ENCODE data around the gene POU3F2.

POU3F2 gene

DNA sequence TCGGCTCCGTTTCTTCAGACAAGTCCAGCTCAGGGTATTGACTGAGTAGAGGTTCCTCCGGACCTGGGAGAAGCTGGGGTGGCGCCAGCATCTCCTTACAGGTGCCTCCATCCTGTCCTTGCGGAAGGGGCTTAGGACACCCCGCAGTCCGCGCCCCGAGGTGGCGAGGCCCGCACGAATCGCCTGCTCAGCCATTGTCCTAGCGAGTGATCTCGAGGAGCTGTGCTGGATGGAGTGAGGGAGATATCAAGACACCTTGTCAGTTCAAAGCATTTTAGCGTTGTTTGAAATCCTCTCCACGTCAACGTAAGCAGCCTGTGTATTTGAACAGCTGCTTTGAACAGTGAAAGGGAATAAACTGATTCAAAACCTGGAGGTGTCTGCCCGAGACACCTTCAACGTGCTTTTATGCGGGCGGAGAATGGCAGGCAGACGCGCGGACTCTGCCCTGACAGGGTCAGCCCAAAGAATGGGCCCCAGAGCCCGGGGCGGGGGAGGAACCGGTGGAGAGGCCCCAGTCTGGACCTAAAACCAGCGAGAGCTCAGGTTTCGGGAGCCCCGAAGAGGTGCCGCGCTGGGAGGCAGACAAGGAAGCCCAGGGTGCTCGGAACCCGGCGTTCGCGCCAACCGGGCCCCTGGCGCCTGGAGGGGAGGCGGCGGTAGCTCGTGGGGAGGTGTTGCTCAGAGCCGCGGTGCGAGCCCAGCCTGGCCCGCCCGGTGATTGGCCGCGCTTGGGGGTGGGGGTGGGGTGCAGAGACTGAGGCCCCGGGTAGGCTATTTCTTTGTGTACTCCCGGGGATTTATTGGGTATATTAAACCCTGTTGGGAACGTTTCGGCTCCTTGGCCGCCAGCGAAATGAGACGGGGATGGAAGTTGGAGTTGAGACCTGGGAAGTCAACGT lies 3.1 kb upstream of the POU3F2 start:
- peak; percentile 62 to 85 (median 83) for DNase-seq

DNA sequence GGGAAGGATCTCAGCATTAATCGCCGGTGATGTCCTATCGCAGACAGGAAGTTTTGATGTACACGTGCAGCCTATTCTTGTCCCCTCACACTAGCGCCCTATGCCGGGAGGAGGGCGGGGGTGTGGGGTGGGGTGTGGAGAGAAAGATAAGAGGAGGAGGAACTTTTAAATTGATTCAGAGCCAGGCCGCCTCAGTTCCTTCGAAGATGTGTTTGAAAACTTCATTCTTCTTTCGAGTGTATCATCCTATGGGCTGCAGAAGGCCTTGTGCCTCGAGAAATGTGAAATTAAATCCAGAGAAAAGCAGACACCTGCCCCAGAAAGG lies 2.5 kb upstream of the POU3F2 start:
- DNase-seq: no peak

DNA sequence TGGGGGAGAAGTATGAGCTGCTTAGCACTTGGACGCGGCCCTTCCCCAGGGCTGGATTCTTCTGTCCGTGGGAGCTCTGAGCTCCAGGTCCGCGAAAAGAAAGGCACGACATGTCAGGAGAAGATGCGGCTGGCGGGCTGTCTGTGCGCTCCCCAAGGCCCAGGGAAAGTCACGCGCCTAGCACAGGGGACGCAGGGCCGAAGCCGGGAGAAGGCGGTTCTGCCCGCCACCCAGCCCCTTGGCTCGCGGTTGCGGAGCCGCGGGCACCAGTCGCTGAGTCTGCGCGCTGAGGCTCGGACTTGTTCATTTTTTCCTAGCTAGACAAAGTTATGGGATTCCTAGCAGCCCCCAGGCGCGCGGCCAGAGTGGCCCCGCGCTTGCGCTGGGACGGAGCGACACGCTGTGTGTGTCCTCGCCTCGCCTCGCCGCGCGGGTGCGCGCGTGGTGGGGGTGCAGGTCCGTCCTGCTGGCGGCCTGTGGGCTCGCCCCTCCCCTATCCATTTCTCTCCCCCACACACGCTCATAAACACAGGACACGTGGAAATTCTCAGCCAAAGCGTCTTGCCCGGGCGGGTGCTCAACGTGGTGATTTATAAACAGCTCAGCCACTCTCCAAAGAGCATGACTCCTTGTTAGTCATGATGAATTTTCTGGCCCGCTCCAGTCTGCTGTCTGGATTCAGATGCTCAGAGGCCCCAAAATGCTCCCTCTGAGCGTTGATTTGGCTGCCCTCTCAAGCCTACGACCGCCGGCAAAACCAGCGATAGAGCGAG lies 1.9 kb upstream of the POU3F2 start:
- peak; percentile 53 to 74 (median 58) for DNase-seq

DNA sequence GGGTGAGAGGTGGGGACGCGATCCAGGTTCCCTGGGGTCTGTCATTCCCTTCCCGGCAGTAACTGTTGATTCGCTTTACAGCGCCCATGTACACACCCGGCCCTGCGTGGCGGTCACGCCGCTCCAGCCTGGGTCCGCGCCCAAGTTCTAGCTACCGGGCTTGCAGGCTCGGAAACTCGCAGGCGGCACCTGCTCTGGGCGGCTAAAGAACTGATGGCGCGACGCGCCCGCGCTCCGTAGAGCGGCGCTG lies 1.4 kb upstream of the POU3F2 start:
- peak in 1 of 3 experiments; percentile 60 for DNase-seq

DNA sequence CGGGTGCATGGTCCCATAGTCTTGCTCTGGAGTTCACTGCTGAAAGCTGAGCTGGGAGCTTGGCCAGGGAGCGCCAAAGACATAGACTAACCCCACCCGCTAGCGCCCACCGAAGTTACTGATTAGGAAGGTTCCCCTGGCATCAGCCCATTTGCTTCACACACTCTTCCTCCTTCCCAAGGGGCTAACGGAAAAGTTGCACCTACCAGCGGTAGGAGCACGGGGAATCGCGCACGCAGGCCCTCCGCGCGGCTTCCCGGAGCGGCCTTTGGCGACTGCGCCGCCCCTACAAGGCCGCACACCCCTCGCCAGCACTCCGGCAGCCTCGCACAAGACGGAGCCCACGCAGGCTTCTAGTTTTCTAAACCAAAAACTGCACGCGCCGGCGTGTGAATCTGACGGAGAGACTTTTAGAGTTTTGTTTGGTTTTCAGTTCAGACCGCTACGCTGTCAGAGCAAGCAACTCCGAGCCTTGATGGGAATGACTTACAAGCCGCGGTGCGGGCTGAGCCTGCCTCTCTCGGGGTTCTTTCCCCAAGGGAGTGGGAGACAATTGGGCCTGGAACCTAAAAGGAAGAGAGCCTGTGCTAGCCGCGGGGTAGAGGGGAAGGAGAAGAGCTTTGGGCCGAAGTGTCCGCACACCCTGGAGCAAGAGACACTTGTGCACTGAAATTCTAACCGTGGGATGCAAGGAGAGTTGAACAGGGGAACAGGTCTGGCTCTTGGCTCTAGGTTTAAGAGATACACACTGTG lies 891 bp upstream of the POU3F2 start:
- peak; percentile 58 to 84 (median 82) for DNase-seq

DNA sequence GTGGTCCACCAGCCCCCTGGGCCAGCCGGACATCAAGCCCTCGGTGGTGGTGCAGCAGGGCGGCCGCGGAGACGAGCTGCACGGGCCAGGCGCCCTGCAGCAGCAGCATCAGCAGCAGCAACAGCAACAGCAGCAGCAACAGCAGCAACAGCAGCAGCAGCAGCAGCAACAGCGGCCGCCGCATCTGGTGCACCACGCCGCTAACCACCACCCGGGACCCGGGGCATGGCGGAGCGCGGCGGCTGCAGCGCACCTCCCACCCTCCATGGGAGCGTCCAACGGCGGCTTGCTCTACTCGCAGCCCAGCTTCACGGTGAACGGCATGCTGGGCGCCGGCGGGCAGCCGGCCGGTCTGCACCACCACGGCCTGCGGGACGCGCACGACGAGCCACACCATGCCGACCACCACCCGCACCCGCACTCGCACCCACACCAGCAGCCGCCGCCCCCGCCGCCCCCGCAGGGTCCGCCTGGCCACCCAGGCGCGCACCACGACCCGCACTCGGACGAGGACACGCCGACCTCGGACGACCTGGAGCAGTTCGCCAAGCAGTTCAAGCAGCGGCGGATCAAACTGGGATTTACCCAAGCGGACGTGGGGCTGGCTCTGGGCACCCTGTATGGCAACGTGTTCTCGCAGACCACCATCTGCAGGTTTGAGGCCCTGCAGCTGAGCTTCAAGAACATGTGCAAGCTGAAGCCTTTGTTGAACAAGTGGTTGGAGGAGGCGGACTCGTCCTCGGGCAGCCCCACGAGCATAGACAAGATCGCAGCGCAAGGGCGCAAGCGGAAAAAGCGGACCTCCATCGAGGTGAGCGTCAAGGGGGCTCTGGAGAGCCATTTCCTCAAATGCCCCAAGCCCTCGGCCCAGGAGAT lies 1.0 kb downstream of the POU3F2 start:
- DNase-seq: peak; percentile 76 to 84 (median 78)

DNA sequence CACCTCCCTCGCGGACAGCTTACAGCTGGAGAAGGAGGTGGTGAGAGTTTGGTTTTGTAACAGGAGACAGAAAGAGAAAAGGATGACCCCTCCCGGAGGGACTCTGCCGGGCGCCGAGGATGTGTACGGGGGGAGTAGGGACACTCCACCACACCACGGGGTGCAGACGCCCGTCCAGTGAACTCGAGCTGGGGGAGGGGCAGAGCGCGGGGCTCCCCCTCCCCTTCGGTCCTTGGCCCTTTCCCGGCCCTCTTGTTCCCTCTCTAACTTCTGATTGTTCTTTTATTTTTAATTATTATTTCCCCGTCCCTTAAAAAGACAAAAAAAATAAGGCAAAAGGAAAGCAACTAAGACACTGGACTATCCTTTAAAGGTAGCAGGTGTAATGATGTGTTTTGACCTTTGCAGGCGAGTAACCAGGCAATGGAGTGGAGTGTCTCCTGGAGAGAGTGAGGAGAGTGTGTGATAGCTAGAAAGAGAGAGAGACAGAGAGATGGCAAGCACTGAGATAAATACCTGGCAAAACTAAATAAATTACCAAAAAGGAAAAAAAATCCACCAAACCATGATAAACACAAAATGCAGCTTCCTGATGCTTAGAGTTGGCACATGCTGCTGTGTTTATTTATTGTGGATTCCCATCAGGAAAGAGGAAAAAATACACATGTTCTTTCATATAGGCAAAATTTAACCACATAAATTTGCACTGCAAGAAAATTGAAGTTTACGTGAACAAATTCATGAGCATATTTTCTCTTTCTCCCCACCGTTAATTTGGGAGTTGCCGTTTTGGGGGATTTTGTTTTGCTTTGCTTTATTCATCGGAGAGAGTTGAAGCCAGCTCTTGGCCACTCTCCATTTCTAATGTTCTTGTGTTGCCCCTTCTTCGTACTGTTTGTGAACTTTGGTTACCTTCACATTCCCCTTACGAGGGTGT lies 1.9 kb downstream of the POU3F2 start:
- DNase-seq: peak; percentile 76 to 84 (median 78)

DNA sequence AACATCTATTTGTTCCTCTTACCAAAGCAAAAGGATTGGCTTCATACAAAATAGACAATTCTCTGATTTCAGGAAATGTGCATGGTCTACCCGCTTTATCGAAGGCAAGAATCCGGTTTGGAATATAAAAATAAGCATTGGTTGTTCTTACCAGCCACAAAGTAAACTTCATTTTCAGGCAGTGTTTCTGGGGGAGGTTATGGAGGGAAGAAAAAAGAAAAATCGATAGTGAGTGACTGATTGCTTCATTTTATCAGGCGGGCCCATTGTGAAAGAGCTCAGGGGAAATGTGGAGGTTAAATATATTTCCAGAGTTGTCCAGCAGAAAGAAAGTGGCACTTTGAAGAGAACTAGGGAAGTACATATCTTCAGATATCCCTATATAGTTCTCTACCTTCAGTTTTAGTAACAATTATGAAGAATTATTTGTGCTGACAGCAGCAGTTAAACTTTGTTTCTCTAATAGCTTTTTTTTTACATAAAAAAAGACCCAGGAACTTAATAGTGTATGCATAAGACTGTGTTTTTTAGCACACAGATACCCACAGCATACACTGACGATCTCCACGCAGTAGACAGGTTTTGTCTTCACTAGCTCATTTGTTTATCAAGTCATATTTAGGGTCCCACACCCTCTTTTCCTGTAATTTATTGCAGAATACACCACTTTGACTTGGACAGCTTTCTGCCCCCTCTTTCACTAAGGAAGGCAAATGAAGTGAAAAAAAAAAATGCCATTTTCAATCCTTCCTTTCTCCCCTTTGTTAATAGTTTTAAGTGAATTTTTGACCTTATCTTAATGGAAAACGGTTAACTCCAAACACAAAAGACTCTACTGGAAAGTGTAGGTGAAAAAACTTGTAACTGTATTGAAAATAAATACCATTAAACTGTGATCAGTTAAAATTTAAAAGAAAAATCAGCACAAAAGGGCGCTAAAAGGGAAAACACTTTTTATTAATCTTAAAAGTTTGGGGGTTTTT lies 2.9 kb downstream of the POU3F2 start:
- DNase-seq: peak in 1 of 3 experiments; percentile 40

DNA sequence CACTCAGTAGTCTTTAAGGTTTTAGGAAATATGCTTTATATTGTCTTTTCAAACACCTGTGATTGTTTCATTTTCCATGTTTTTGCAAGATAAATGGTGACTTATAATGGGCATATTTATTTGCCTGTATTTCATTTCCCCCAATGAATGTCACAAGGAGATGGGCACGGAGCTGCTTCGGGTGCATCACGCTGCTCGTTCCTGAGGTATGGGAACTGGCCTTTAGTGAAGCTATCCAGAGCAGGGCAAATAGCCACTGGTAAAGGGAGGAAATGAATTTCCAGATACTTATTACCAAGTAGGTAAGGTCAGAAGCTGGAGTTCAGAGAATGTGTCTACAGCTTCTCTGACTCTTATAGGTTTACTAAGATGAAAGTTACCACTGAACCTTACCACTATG lies 3.7 kb downstream of the POU3F2 start:
- no peak for DNase-seq

DNA sequence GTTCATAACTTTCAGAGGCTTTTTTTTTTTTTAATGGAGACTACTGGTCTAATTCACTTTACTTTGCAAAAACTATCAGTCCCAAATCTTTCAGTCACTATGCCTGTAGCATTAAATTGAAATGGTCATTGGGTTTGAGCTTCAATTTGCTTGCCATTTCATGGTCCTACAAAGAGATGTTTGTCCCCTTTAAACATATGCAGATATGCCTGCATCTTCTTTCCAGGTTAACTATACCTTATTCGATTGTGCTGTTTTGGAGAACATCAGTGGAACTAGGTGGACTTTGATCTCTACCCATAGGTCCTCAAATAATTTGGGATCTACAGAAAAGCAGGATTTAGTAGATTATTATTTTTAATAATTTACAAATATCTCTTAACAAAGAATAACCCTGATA lies 4.6 kb downstream of the POU3F2 start:
- DNase-seq: no peak

DNA sequence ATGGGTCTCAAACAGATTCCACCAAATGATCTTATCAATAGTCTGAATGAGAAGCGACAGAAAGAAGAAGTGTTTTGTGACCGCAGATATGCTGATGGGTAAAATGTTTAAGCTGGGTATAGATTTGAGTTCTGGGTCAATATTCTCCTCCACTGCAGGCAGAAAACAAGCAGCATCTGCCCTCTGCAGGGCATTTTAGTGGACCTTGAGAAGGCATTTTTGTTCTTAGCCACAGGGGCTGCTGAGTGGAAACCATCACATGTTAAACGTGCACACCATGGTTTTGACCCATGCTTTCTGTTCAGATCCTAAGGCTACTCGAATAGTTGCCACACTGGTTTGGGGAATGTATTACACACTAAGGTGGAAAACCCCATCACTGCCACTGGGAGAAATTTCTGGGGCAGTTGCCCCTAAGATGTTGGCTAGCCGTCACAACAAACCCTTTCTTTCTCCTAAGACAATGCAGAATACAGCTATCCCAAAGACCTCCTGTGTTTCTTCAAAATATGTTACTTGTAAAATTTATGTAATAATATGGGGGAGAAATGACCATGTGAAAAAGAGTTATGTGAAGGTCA lies 5.5 kb downstream of the POU3F2 start:
- peak; percentile 8 to 55 (median 20) for DNase-seq

DNA sequence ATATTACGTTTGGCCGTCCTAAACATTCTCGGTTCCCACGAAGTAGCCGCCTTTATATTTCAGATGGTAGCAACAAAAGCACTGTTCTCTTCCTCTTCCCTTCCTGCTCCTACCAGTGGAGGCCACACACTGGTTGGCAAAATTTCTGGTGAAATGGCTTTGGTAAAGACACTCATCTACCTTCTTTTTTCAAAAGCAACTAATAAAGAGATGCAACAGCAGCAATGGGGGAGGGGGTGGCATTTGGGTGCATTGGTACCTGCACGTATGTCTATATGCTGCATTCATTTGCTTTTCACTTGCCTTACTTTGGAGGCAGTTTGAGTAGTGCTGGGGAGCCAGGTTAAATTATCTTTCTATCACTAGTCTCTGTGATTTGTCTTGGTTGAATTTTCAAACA lies 6.0 kb downstream of the POU3F2 start:
- DNase-seq: no peak

DNA sequence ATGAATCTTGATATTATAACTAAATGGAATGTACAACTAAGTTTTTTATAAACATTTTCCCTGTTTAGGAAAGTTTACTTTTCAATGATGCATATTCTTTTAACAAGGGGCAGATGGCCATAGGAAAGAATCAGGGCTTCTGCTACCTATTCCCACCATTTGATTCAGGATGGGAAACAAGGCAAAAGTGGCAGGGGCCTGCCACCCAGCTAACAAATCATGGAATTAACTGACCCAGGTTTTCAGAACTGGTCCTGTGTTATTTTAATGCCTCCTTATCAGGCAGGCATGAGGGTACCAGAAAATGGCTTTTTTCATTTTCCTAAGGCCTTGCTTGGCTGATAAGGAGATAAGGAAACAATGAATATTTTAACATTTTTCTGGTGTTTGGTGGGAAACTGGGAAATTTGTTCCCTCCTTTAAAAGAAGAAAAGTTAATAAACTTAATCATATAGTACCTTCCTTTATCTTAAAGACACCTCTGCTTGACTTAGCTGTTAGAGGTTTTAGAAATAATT lies 6.7 kb downstream of the POU3F2 start:
- DNase-seq: no peak

DNA sequence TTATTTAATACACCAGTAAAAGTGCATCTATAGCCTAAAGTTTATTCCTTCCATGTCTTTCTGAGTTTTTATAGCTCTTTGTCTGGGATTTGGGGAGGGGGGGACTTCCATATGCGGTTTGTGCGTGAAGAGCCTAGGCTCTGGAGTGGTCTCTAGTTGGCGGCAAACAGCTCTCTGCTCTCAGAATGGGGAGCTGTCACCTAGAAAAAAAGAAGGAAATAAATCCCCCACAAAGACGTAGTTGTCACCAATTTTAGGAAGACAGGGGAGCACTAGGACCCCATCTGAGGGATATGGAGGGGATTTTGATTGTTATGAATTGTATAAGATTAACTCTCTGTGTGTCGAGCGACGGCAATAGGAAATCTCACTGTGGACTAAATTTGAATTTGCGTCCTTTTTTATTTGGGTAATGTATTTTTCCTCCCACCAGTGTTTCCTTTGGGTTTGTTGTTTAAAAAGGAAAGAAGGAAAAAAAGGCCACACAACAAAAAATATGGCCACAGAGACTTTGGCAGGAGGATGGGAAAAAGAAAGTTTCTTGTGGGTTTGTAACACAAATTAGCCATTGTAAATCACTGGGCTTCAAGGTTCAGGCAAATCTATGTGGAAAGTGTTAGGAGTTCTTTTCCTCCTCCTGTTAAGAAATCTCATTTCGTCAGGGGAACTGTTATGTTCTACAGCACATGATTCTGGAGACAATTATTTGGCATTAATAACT lies 7.4 kb downstream of the POU3F2 start:
- no peak for DNase-seq

DNA sequence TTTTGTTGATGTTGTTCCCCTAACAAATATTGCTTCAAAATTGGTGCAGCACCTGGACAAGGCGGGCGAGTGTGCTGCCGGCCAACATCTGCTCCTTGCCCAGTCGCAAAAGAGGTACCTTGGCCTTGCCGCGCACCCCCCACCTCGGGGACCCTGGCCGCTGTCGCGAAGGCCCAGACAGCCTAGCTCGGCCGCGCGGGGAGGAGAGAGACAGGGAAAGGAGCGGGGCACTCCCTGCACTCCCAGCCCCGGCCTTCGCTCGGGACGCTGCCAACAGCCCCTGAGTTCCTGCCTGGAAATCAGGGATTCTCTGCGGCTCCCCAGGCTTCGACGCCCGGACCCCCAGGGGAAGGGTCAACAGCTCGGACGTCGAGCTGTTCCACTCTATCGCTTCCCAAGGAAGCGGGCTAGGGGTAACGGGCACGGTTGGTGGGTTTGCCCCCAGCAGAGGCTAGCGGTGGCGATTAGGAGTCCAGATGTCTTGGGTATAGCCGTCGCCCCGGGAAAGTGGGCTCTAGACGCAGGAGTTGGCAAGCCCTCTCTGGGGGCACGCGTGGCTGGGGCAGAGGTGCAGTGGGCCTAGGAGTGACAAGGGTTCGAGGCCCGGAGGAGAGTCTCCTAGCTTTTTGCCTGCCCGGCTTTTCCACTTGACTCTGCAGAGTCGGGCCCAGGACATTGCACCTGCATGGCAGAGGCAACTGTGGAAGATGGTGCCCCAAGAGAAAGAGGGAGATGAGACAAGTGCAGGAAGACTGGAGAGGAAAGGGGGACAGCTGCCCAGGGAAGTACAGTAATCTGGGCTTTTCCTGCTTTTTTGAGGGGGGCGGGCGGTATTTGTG lies 8.2 kb downstream of the POU3F2 start:
- DNase-seq: no peak

DNA sequence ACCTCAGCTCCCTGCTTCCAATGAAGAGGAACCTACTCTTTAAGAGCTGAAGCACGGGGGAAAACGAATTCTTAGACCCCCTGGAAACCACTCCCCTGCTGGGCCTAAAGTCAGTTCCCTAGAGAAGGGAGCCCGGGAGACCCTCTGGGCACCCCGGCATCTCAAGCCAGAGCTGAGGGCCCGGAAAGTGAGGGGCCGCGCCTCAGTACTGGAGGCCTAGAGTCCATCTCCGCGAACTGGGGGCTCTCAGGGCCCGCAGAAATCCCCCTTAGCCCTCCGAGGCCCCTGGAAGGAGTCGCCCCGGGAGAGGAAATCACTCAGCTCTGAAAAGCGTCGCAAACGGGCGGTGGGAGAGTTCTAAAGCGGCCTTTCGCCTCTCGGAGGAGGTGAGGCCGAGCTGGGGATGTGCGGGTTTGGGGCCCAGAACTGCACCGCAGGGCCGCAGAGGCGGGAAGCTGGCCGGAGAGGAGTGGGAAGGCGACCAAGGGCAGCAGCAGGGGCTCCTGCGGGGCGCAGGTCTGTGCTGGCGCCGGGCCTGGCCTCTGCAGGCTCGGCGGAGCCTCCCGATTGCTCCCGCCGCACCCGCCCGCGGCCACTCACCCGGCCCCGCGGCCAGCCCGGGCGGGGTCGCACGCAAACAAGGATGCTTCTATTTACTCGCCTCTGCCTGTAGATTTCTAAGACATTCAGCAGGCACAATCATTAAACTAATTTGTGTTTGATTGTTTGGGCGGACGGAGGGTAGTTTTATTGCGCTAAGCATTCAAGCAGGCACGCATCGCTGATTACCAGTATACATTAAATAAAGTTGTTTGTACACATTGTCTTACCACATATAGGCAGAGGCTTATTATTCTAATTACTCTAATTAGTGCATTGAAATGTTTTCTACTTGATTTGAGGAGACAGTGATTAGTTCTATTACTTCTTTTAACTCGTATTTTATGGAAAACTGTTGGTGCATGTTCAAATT lies 9.2 kb downstream of the POU3F2 start:
- peak in 2 of 3 experiments; percentile 17 to 61 for DNase-seq
